RCC 7860 (cell line): Measurements from ENCODE around the gene XXYLT1.

Source experiments
- DNase-seq: peaks from one replicate; pipeline ENCODE4 v3.0.0-alpha.2; 2015; ENCODE audit warnings: low spot score
- FAIRE-seq: peaks from 2 replicates; lab custom pipeline; 2012; peaks lifted over from hg19 to GRCh38; lab: Jason Lieb, UNC

Gene XXYLT1

DNA sequence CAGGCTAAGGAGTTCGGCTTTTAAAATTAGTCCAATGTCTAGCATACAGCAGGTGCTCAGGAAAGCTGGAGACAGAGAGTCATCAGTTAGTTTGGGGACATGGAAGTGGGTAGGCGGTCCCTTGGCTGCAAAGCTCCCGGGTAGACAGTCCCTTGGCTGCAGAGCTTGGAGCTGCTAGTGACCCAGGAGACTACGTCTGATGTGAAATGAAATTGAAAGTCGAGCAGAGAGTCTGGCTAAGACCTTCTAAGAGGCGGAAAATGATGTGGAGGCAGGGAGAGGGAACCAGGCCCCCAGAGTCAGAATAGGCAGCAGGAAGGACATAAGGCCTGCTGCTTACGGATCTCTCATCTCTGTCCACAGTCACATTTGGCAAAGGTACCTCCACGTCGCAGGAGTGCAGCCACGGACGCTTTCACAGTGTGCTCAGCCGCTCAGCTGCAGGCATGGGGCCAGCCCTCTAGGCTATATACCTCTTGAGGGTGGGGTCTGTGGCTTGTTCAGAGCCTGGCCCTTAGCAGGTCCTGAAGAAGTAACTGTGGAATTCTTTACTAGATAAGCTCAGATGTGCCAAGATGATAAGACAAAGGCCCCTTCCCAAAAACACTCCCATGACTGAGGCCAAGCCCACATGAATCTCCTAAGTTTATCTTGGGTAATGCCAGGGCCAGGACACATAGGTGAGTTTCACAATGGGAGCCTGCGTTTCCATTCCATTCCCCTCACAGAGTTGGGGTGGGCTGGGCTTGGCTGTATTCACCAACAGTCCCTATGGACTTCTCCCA is 131.7 kb downstream of the XXYLT1 start:
- DNase-seq (no peak), FAIRE-seq (no peak)

DNA sequence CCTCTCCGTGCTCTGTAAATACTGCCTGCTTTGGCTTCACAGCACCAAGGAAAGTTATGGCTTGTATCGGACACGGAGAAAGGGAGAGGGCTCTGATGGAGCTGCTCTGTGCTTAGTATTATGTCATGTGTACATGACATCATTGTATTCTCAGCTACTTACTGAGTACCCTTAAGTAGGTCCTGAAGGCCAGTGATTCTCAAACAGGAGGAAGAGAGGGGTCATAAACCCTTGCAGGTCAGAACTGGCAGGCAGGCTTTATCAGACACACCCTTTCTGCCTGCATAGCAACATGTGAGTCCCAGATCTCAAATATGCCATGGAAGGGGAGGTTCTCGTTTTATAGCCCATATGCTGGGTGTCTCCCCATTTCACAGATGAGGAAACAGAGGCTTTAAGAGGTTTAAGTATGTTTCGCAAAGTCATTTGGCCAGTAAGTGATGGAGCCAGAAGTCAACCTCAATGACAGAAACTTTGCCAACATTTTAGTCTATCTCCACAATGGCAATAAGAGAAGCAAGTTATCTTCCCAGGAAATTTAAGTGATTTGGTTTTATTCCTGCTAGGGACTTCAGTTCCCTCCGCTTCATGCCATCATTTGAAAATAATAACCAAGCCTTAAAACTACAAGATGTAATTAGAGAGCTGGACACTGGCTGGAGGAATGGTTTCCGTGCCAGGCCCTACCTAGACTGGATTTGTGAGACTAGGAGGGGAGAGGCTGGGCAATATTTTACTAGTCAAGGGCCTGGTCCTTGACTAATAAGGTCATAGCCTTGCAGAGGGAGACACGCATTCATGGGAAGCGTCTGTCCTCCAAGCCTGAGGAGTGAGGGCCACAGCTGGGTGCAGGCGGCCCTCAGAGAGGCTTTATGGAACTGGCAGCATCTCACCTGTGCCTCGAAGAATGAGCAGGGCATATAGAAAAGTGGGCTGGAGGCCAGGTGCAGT is 133.0 kb downstream of the XXYLT1 start:
- no peak for FAIRE-seq
- DNase-seq = no peak

DNA sequence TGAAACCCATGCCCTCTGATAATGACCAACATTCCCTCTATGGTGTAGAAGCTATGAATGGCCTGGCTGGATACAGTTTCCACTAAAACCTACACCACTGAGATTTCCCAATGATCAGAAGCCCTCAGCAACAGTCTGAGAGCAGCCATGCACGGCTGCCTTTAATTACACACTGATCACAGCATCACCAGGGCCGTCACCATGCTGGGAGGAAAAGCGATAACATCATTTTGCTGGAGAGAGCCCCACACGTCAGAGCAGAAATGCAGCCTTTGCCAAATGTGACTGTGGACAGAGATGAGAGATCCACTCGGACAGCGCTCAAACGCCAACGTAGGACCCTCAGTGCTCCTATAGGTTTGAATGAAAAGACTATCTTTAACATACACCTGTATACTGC is 135.0 kb downstream of the XXYLT1 start:
- DNase-seq (no peak), FAIRE-seq (no peak)

DNA sequence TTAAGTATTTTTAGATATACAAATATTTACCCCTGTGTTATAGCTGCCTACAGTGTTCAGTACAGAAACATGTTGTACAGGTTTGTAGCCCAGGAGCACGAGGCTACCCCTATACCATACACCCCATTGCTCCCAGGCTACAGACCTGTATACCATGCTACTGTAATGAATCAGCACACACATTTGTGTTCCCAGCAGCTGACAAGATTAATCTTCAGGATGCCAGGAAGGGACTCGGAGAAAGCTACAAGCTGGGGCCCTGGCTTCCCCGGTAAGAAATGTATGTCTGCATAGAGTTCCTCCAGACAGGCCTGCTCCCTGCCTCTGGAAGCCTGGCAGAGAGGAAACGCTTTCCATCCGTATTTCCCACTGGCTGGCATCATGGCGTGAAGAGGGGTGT is 136.5 kb downstream of the XXYLT1 start:
- FAIRE-seq (no peak), DNase-seq (no peak)

DNA sequence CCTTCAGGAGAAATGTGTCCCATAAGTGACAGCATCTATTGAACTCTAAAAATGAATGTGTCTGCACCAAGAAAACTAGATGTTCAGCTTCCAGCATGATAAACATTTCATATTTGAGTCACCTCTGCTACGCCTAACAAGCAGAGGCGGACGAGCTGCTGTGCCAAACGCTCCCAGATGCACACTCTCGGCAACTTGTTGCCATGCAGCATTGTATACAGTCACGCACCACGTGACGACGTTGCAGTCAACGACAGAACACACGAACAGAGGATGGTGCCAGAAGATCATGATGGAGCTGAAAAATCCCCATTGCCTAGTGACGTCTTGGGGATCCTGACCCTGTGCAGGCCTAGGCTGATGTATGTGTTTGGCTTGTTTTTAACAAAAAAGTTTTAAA is 137.5 kb downstream of the XXYLT1 start:
- FAIRE-seq = no peak
- DNase-seq = no peak

DNA sequence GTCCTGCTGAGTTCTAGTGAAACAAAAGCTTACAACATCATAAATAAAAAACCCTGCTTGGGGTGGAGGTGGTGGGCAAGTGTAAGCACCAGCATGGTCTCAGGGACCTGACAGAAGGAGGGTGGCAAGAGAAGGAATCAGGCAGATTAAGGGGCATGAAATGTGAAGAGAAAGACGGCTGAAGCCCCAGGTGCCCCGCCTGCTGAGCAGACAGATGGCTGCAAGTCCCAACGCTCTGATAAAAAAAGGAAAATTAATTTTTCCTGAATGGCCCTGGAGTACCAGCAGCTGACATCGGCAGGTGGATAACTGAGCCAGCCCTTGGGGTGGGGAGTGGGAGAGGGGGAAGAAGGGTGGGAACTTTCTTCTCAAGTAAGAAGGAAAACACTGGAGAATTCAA is 137.9 kb downstream of the XXYLT1 start:
- no peak for DNase-seq
- no peak for FAIRE-seq

DNA sequence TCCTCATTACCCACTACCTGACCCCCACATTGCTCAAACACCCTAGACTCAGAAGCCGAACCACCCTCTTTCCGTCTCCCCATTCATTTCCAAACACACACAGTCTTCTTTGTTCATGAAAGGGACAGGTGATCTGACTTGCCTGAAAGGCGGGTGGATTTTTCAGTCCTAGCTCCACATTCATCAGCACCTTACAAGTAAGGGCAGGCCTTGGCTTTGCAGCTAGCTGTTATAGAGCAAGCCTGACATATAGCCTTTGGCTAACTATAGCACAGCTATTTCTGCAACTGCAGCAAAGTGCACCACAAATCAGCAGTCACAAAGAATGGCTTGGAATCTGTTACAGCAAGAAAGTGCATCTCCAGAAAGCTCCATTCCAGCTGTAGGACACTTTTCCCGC is 139.8 kb downstream of the XXYLT1 start:
- FAIRE-seq (no peak), DNase-seq (no peak)

DNA sequence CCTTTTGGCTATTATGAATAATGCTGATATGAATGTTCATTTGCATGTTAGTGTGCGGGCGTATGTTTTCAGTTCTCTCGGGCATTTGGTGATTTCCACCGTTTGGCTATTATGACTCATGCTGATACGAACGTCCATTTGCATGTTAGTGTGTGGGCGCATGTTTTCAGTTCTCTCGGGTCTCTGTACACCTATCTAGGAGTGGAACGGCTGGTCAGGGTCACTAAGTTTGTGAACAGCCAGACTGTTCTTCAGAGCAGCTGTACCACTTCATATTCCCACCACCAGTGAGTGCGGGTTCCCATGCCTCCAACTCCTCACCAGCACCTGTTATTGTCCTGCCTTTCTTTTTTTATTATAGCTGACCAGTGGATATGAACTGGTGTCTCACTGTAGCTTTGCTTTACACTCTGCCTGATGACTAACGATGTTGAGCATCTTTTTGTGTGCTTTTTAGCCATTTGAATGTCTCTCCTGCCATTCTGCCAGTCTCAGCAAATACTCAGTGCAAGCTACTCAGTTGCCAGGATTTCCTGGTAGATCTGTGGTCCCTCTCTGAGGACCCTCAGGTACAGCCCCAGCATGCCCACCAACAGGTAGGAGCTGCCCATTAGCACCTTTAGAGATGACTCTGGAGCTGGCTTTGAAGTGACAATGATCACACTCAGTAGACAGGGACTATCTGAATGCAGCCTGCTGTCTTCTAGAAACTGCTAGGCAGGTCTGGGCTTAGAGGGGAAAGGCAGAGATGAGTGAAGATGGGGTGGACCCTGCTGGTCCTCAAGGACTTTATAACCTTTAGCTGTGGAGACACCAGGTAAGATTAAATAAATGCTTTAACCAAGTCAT is 141.1 kb downstream of the XXYLT1 start:
- no peak for DNase-seq

DNA sequence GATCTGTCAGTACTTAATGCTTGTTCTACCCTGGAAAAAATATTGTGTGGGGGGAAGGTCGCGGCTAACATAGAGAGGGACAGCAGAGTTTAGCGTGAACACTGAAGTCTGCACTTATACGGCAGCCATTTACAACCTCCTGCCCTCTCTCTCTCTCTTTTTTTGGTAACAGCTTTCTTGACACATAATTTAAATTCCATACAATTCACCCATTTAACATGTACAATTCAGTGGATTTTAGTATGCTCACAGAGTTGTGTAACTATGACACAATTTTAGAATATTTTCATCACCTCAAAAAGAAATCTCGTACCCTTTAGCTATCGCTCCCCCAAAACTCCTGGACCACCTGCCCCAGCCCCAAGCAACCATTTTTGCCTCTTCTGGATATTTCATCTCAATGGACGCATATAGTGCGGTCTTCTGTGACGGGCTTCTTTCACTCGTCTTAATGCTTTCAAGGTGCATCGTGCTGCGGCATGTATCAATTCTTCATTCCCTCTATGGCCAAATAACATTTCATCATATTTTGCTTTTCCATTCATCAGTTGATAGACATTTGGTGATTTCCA is 141.8 kb downstream of the XXYLT1 start:
- DNase-seq (no peak), FAIRE-seq (no peak)

More for the DNA sequence above, 141.1 kb downstream of the XXYLT1 start:
- FAIRE-seq = no peak

DNA sequence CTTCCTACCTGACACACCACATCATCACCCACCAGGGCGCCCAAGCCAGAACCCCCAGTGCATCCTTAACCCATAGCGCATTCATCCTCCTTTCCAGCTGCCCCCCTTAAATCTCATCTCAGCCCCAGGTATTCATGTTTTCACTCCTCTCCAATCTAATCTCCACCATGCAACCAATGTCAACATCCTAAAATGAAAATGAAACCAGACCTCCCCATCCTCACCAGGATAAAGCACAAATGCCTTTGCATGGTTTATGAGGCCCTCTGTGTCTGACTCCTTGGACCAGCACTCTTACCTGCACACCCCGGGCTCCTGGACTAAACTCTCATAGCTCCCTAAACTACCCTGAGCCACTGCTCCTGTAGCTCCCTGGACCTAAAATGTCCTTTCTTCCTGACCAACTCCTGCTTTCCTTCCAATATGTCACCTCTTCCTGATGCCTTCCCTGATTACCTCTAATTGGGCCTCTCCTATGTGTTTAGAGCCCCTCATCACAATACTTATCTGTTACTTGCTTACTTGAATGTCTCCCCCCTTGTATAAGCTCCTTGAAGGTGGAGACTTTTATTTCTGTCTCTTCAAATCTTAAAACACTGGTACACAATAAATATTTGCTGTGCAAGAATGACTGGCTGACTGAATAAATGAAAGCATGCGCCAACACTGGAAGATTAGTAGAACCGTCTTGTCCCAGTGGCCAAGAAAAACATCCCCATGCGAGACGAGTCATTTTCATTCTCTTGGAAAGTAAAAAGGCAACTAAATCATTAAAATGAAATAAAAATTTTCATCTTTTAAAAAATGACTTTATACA is 142.5 kb downstream of the XXYLT1 start:
- DNase-seq (no peak), FAIRE-seq (no peak)

DNA sequence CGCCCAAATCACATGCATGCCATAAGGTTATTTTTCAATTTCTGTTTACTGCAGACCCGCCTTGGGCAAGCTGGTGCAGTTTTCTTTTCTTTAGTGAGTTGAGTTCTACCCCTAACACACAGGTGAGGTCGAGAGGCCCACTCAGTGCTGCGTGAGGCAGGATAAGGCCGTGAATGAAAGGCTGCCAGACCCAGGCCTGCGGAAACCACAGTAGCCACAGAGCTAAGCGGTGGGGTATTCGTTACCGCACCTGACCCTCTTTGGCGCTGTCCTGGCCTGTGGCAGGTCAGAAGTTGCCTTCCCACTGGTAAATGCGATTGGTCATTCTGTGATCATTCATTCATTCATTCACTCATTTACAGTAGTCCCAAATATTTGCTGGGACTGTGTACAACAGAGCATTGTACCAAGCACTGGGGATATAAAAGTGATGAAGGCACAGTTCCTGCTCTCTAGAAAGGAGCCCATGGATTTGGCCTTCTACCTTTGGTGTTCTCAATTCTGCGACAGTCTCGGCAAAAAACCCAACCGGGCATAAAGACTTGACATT is 144.8 kb downstream of the XXYLT1 start:
- no peak for FAIRE-seq

DNA sequence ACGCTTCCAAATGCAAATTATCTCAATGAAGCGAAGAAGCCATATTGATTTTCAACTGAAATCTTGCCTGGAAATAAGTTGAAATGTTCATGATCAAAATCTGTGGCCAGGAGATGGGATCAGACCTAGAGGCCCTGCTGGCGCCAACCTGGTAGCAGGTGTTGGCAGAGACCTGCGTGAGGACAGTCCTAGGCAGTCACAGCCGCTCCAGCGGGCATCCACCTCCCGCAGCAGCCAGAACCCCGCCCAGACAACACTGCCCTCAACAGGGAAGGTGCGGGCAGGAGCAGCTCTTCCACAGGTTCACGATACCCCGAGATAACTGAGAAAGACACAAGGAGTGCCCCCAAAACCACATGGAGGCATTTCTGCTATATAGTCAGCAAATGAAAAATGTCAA is 145.3 kb downstream of the XXYLT1 start:
- no peak for DNase-seq
- no peak for FAIRE-seq

More for the DNA sequence above, 144.8 kb downstream of the XXYLT1 start:
- DNase-seq = no peak

DNA sequence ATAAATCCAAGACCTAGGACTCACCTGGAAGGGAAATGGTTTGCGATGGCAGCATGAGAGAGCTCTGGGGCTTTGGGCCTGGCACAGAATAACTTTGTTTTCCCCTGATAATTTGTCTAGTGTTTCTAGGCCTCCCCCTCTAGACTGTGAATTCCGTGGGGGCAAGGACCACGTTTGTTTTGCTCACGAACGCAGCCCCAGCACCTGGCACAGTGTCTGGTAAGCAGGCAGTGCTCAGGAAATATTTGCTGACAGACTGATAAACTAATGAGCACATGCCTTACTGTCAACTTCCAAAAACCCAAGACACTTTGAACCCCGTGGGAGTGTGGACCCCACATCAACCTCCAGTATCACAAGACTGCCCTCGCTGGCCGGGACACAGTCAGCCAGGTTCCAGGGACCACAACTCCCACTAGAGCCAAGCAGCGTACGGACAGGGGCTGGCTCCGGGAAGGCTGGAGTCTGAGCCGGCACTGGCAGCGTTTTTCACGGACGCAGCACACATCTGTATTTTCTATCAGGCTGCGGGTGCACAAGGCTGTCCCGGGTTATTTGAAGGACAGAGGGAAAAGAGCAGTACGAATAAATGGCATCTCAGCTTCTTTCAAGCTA is 146.5 kb downstream of the XXYLT1 start:
- DNase-seq (no peak), FAIRE-seq (no peak)

DNA sequence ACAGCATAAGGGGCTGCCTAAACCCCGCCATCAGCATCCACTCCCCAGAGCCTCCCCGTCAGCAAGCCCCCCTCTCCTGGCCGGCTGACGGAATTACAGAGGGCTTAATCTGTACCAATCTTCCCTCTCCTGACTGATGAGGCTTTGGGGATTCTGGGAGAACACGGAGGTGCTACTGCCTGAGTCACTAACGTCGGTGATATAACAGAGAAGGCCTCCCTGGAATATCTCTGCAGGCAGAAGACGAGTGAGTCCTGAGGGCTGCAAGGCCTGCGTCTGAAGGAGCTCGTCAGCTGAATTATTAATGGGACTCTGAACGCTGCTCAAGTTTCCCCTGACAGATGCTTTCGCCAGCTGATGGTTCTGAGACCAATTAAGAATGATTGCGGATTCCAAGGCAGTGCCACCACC is 147.7 kb downstream of the XXYLT1 start:
- no peak for FAIRE-seq
- no peak for DNase-seq

DNA sequence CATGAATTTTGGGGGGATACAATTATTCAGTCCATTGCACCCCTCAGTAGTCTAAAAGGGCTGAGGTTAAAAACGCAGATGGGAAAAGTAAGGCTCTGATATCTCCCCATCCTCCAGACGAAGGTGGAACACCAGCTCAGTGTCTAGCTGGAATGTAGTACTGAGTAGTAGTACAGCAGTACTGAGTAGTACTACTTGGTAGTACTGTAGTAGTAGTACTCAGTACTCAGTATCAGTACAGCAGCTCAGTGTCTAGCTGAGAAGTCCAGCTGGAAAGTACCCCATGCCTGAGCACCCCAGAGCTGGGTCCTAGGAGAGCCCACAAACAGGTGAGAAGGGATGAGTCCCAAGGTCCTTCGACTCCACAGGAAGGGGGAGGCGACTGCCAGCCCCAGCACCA is 148.7 kb downstream of the XXYLT1 start:
- FAIRE-seq = no peak
- no peak for DNase-seq

DNA sequence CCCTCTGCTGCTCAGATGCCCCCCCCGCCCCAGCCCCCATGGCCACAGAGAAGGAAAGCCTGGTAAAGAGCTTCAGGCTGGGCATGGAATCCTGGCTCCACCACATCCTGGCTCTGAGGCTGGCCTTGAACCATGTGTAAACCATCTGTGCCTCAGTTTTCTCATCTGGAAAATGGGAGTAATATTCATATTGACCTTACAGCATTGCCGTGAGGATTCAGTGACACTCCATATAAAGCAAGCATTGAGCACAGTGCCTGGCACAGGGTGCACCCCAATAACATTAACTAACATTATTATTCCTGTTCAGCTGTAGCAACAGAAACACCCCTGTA is 150.7 kb downstream of the XXYLT1 start:
- DNase-seq (no peak), FAIRE-seq (no peak)

DNA sequence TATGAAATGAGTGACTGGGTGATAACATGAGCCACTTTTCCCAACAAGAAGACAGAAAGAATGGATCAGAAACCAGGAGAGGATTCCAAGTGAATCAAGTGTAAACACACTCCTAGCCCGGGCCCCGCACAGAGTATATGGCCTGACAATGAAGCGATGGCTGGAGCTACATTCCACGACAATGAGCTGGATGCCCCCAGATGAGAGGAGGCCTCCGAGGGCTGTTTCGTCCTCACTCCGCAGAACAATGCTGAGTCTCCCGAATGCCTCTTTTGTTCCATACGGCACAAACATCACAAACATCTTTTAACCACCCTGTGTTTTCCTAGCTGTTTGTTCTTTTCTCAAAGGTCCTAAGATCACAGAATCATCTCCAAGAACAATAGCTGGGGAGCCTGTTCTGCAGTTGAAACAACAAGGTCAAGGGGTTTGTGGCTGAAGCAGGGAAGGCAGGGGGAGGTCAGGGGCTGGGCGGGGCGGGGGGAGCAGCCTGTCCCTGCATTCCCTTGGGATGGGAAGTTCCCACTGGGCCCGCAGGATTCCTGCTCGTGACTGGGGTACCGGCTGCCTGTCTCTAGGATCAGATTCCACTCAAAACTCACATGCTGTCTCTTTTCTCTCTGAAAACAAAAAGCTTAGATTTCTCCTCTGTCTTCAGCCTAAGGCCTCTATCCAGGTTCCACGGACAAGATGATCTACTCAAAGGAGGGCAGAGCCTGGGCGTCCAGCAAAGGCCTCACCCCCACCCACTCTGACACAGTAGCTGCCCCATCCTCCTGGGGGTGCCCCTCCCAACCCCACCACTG is 151.3 kb downstream of the XXYLT1 start:
- no peak for FAIRE-seq
- peak; percentile 56 for DNase-seq

DNA sequence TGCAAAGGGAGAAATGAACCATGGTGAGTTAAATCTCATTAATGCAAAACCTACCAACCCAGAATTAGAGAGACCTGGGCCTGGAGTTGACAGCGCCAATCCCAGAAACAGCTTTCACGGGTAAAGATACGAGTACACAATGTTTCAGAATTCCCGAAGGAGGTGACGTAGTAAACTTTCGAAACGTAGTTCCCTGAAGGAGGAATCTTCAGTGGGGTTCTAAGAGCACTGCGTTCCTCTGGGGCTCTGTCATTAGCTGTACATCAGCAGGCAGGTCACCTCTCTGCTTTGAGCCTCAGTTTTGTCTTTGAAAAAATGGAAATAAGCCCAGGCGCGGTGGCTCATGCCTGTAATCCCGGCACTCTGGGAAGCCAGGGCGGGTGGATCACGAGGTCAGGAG is 152.3 kb downstream of the XXYLT1 start:
- DNase-seq = no peak
- FAIRE-seq = no peak
